Neural cell (in vitro differentiated cells): ENCODE results near the gene CYP1A2. TPM values are rescaled to one million over a fixed set of nuclear protein-coding genes. Genes with fewer than 3 reads are reported as not detected.

ENCODE experiments used
- H2AFZ ChIP-seq: fragments of 200-600, 300-800 bp; sonication (generic), shearing (Covaris generic); 2 replicates; pipeline ENCODE4 v1.6.0; 2014; ENCODE audit warnings: low read depth, mild to moderate bottlenecking, antibody characterized with exemption, low read length, moderate library complexity
- H3F3A ChIP-seq: fragments of 200-600 bp; shearing (Covaris generic); 2 replicates; pipeline ENCODE4 v1.6.1; 2016; ENCODE audit warnings: mild to moderate bottlenecking, moderate library complexity, mixed read lengths, antibody characterized with exemption, low read length; ENCODE audit not compliant: insufficient read depth, poor library complexity, severe bottlenecking
- H3K27ac ChIP-seq: fragments of 200-600, 300-800 bp; sonication (generic), shearing (Covaris generic); 2 replicates; pipeline ENCODE4 v1.5.1; 2014; ENCODE audit warnings: mild to moderate bottlenecking, low read length, moderate library complexity
- H3K27me3 ChIP-seq: fragments of 300-800, 200-600 bp; sonication (generic), shearing (Covaris generic); 2 replicates; pipeline ENCODE4 v1.6.0; 2014; ENCODE audit warnings: mild to moderate bottlenecking, low read depth, low read length, moderate library complexity; ENCODE audit not compliant: insufficient read depth
- H3K36me3 ChIP-seq: fragments of 300-800, 200-600 bp; sonication (generic), shearing (Covaris generic); 2 replicates; pipeline ENCODE4 v1.5.1; 2014; ENCODE audit warnings: mild to moderate bottlenecking, antibody characterized with exemption, low read length, moderate library complexity; ENCODE audit not compliant: insufficient read depth
- H3K4me2 ChIP-seq: fragments of 300-800, 200-600 bp; sonication (generic), shearing (Covaris generic); 2 replicates; pipeline ENCODE4 v1.6.0; 2014; ENCODE audit warnings: mild to moderate bottlenecking, low read length
- H3K4me3 ChIP-seq: fragments of 300-800, 200-600 bp; sonication (generic), shearing (Covaris generic); 2 replicates; pipeline ENCODE4 v1.5.1; 2014; ENCODE audit warnings: mild to moderate bottlenecking, low read length, moderate library complexity
- H3K79me2 ChIP-seq: fragments of 200-600 bp; shearing (Covaris generic); replicated peaks from 2 replicates; pipeline ENCODE4 v1.6.0; 2014; ENCODE audit warnings: mild to moderate bottlenecking, low read length, moderate library complexity; ENCODE audit not compliant: insufficient read depth
- H3K9ac ChIP-seq: fragments of 300-800, 200-600 bp; sonication (generic), shearing (Covaris generic); 2 replicates; pipeline ENCODE4 v1.6.1; 2016; ENCODE audit warnings: mild to moderate bottlenecking, low read length, mixed read lengths
- H3K9me2 ChIP-seq: fragments of 200-600 bp; shearing (Covaris generic); 2 replicates; pipeline ENCODE4 v1.6.1; 2016; ENCODE audit warnings: mild to moderate bottlenecking, low read length, mixed read lengths; ENCODE audit not compliant: insufficient read depth
- H3K9me3 ChIP-seq: fragments of 200-600, 300-800 bp; sonication (generic), shearing (Covaris generic); 2 replicates; pipeline ENCODE4 v1.6.1; 2016; ENCODE audit warnings: mild to moderate bottlenecking, mixed run types, low read length, moderate library complexity, mixed read lengths
- H4K20me1 ChIP-seq: fragments of 200-600 bp; shearing (Covaris generic); 2 replicates; pipeline ENCODE4 v1.6.1; 2016; ENCODE audit warnings: mild to moderate bottlenecking, mixed run types; ENCODE audit not compliant: insufficient read depth
- EP300 ChIP-seq: fragments of 450-650 bp; conservative IDR thresholded peaks from 2 replicates; pipeline ENCODE4 v1.6.1; 2014; ENCODE audit warnings: antibody characterized with exemption, mild to moderate bottlenecking, moderate library complexity; ENCODE audit not compliant: poor library complexity, severe bottlenecking
- EZH2 ChIP-seq: fragments of 200-600, 300-800 bp; shearing (Covaris generic), sonication (generic); IDR thresholded peaks from 2 replicates; pipeline ENCODE4 v1.6.1; 2014; ENCODE audit warnings: antibody characterized with exemption, low read length, borderline replicate concordance, mild to moderate bottlenecking; ENCODE audit not compliant: insufficient read depth, poor library complexity, severe bottlenecking
- POLR2AphosphoS5 ChIP-seq: IDR thresholded peaks from 2 replicates; pipeline ENCODE4 v1.6.1; 2012
- RAD21 ChIP-seq: fragments of 450-650 bp; conservative IDR thresholded peaks from 2 replicates; pipeline ENCODE4 v1.6.1; 2014; ENCODE audit warnings: antibody characterized with exemption, mild to moderate bottlenecking, moderate library complexity
- TAF1 ChIP-seq: IDR thresholded peaks from 2 replicates; pipeline ENCODE4 v1.6.1; 2012; ENCODE audit warnings: low read depth
- polyA minus RNA-seq: library from RNA; depleted of rRNA, polyadenylated mRNA; stranded (reverse); fragments of >200 nt; gene quantifications from 2 replicates; pipeline ENCODE4 v1.2.3, GENCODE V29; 2014
- polyA plus RNA-seq: library from polyadenylated mRNA; depleted of rRNA; stranded (reverse); fragments of >200 nt; gene quantifications from 2 replicates; pipeline ENCODE4 v1.2.3, GENCODE V29; 2014
- TF ChIP-seq, protein P1 (sequence below): fragments of 450-650 bp; IDR thresholded peaks from 2 replicates; pipeline ENCODE4 v1.5.1; 2014; ENCODE audit warnings: antibody characterized with exemption, mild to moderate bottlenecking, moderate library complexity; ENCODE audit not compliant: poor library complexity, severe bottlenecking
- TF ChIP-seq, protein P2 (sequence below): IDR thresholded peaks from 2 replicates; pipeline ENCODE4 v1.6.1; 2012; ENCODE audit warnings: borderline replicate concordance

CYP1A2 gene, protein sequence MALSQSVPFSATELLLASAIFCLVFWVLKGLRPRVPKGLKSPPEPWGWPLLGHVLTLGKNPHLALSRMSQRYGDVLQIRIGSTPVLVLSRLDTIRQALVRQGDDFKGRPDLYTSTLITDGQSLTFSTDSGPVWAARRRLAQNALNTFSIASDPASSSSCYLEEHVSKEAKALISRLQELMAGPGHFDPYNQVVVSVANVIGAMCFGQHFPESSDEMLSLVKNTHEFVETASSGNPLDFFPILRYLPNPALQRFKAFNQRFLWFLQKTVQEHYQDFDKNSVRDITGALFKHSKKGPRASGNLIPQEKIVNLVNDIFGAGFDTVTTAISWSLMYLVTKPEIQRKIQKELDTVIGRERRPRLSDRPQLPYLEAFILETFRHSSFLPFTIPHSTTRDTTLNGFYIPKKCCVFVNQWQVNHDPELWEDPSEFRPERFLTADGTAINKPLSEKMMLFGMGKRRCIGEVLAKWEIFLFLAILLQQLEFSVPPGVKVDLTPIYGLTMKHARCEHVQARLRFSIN
- not detected in 2 replicates for polyA plus RNA-seq
- polyA minus RNA-seq, result not detected in 2 replicates

DNA sequence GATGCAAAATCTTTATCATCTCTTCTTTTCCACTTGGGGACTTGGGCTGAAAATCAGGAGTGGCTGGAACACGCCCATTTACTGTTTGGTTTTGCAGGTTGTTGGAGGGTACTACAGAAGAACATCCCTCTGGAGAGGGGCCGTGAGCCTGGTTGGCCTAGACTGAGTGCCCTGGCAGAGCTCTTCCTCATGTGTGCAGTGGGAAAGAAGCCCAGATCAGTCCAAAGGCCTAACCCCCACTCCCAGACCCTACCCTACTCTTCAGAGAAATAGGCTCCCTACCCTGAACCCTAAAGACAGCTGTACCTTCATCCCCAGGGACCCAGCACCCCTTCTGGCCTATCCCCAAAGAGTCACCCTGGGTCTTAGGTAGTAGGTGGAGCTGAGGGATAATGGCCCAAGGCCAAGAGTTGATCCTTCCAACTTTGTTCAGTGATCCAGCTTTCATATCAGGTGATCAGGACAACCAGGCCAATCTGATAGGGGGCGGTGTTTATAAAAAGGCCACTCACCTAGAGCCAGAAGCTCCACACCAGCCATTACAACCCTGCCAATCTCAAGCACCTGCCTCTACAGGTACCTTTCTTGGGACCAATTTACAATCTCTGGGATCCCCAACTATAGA, at the start of gene CYP1A2:
Gene CYP1A2 (plus strand): TSS at position 524 of the 625 bp plus-strand sequence. CDS start 894 bp downstream, outside the sequence.
- TF ChIP-seq, protein P1, sequence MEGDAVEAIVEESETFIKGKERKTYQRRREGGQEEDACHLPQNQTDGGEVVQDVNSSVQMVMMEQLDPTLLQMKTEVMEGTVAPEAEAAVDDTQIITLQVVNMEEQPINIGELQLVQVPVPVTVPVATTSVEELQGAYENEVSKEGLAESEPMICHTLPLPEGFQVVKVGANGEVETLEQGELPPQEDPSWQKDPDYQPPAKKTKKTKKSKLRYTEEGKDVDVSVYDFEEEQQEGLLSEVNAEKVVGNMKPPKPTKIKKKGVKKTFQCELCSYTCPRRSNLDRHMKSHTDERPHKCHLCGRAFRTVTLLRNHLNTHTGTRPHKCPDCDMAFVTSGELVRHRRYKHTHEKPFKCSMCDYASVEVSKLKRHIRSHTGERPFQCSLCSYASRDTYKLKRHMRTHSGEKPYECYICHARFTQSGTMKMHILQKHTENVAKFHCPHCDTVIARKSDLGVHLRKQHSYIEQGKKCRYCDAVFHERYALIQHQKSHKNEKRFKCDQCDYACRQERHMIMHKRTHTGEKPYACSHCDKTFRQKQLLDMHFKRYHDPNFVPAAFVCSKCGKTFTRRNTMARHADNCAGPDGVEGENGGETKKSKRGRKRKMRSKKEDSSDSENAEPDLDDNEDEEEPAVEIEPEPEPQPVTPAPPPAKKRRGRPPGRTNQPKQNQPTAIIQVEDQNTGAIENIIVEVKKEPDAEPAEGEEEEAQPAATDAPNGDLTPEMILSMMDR, result no peak
- TF ChIP-seq, protein P2, sequence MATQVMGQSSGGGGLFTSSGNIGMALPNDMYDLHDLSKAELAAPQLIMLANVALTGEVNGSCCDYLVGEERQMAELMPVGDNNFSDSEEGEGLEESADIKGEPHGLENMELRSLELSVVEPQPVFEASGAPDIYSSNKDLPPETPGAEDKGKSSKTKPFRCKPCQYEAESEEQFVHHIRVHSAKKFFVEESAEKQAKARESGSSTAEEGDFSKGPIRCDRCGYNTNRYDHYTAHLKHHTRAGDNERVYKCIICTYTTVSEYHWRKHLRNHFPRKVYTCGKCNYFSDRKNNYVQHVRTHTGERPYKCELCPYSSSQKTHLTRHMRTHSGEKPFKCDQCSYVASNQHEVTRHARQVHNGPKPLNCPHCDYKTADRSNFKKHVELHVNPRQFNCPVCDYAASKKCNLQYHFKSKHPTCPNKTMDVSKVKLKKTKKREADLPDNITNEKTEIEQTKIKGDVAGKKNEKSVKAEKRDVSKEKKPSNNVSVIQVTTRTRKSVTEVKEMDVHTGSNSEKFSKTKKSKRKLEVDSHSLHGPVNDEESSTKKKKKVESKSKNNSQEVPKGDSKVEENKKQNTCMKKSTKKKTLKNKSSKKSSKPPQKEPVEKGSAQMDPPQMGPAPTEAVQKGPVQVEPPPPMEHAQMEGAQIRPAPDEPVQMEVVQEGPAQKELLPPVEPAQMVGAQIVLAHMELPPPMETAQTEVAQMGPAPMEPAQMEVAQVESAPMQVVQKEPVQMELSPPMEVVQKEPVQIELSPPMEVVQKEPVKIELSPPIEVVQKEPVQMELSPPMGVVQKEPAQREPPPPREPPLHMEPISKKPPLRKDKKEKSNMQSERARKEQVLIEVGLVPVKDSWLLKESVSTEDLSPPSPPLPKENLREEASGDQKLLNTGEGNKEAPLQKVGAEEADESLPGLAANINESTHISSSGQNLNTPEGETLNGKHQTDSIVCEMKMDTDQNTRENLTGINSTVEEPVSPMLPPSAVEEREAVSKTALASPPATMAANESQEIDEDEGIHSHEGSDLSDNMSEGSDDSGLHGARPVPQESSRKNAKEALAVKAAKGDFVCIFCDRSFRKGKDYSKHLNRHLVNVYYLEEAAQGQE, result no peak
- no peak for TF ChIP-seq EP300
- no peak for TF ChIP-seq TAF1

DNA sequence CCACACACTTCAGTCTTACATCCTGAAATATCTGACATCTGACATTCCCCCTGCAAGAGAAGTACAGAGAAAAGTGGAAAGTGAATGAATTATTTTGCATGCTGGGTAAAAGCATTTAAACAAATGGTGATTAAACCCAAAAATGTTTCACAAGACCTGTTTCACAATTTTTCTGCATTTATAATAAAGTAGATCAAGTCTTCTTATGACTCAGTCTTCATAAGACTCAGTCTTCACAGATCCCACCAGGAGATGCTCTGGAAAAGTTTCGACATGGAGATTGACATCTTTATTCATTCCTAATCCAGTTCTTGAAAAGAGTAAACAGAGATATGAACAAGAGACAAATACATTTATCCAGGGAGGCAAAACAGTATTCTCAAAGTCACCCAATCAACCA, 39.6 kb upstream of the CYP1A2 start:
- Histone ChIP-seq H3F3A (no peaks in the 10 kb centered on the region), H3K4me3 (no peak overlapping the region), H3K9me3 (no peaks in the 10 kb centered on the region), H3K27ac (no peak overlapping the region), H4K20me1 (no peaks in the 10 kb centered on the region), H3K9ac (no peak overlapping the region), H3K36me3 (no peaks in the 10 kb centered on the region), H3K79me2 (no peaks in the 10 kb centered on the region), H3K27me3 (peaks cover 9% of the 10 kb centered on the region), H3K9me2 (no peaks in the 10 kb centered on the region), H2AFZ (no peak overlapping the region), H3K4me2 (no peak overlapping the region)
- TF ChIP-seq POLR2AphosphoS5 (no peak), EP300 (no peak), RAD21 (no peak), EZH2 (no peak)

More for the DNA sequence above, at the start of gene CYP1A2:
- H2AFZ ChIP-seq, result no peak within 1 kb of the TSS
- H4K20me1 ChIP-seq, result no peaks in the 10 kb centered on the region
- H3K9ac ChIP-seq, result no peak within 1 kb of the TSS
- no peaks in the 10 kb centered on the region for H3K79me2 ChIP-seq
- H3K9me3 ChIP-seq, result no peaks in the 10 kb centered on the region
- no peaks in the 10 kb centered on the region for H3F3A ChIP-seq
- no peaks in the 10 kb centered on the region for H3K9me2 ChIP-seq
- H3K4me3 ChIP-seq, result no peak within 1 kb of the TSS
- peaks cover 4% of the 10 kb centered on the region for H3K27me3 ChIP-seq
- H3K4me2 ChIP-seq, result no peak within 1 kb of the TSS
- H3K27ac ChIP-seq, result no peak within 1 kb of the TSS
- no peaks in the 10 kb centered on the region for H3K36me3 ChIP-seq
